ENCODE results near the gene BSCL2. TPM values are rescaled to one million over a fixed set of nuclear protein-coding genes. Genes with fewer than 3 reads are reported as not detected.

The BSCL2 gene
- total and polyA plus RNA-seq, 2 of the 13 experiments (the other 11 are each of a cell fraction or from before 2014, with no cell fraction given): 19.5 to 21.1 TPM

DNA sequence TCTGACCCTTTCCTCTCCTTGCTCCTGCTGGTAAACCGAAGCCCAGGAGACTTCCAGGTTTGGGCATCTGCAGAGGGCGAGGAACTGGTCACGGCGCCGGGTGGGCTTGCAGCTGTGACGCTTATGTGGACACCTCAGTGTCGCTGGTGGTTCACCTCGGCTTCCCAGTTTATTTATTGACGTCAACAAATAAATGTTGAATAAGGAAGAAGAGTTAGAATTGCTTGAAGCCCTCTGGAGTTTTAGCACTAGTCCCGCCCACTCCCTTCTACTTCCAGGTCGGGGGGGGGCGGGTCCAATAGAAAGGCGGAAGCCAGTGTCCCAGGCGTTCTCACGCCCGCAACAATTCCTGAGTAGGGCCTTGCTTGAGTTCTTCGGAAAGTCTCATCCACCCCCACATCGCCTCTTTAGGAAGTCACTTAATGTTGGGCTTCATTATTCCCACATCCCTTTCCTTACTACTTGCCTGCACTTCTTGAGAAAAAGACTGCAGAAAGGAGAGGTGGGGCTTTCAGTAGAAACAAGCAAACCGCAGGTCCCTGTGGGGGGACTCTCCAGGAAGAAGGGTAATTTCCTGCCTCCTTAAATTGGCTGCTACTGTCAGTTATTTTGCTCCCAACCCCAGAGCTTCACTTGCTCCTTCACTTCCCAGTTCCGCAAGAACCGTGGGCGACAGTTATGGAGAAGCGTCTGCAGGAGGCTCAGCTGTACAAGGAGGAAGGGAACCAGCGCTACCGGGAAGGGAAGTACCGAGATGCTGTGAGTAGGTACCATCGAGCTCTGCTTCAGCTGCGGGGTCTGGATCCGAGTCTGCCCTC lies 21.2 kb upstream of the BSCL2 start, which contains the start of gene TTC9C:
TTC9C (plus strand) TSS at position 316 of the 818 bp plus-strand sequence; CDS start at position 679, 363 bp downstream.
- peak within 1 kb of the TSS; percentile 95 for H3K9ac ChIP-seq (ENCODE audit: insufficient read depth, low read depth, low read length)
- under 1% methylated on average over 26 of the region's 29 CpGs for WGBS (ENCODE audit: low lambda C conversion rate)
- in situ Hi-C loops (cut with HindIII; ENCODE audit: extremely low pct_ligation_motif_present, low pct_unique_long_range_greater_than_20kb): no loop called here
- TF ChIP-seq, protein P1, sequence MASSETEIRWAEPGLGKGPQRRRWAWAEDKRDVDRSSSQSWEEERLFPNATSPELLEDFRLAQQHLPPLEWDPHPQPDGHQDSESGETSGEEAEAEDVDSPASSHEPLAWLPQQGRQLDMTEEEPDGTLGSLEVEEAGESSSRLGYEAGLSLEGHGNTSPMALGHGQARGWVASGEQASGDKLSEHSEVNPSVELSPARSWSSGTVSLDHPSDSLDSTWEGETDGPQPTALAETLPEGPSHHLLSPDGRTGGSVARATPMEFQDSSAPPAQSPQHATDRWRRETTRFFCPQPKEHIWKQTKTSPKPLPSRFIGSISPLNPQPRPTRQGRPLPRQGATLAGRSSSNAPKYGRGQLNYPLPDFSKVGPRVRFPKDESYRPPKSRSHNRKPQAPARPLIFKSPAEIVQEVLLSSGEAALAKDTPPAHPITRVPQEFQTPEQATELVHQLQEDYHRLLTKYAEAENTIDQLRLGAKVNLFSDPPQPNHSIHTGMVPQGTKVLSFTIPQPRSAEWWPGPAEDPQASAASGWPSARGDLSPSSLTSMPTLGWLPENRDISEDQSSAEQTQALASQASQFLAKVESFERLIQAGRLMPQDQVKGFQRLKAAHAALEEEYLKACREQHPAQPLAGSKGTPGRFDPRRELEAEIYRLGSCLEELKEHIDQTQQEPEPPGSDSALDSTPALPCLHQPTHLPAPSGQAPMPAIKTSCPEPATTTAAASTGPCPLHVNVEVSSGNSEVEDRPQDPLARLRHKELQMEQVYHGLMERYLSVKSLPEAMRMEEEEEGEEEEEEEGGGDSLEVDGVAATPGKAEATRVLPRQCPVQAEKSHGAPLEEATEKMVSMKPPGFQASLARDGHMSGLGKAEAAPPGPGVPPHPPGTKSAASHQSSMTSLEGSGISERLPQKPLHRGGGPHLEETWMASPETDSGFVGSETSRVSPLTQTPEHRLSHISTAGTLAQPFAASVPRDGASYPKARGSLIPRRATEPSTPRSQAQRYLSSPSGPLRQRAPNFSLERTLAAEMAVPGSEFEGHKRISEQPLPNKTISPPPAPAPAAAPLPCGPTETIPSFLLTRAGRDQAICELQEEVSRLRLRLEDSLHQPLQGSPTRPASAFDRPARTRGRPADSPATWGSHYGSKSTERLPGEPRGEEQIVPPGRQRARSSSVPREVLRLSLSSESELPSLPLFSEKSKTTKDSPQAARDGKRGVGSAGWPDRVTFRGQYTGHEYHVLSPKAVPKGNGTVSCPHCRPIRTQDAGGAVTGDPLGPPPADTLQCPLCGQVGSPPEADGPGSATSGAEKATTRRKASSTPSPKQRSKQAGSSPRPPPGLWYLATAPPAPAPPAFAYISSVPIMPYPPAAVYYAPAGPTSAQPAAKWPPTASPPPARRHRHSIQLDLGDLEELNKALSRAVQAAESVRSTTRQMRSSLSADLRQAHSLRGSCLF (CRISPR knock-in tag; IDR thresholded peaks at IDR 0.05; ENCODE audit: borderline replicate concordance): no peak
- TF ChIP-seq ZNF333 (CRISPR knock-in tag; IDR thresholded peaks at IDR 0.05; ENCODE audit: borderline replicate concordance) (no peak), ZNF569 (CRISPR knock-in tag; IDR thresholded peaks at IDR 0.05; ENCODE audit: borderline replicate concordance) (0 out of 2 replicates have a peak, but pooled peaks have one; percentile 17), ZFP90 (CRISPR knock-in tag; IDR thresholded peaks at IDR 0.05; ENCODE audit: borderline replicate concordance) (0 out of 2 replicates have a peak, but pooled peaks have one; percentile 27), MED1 (CRISPR knock-in tag; IDR thresholded peaks at IDR 0.05) (0 out of 2 replicates have a peak, but pooled peaks have one; percentile 11)
- TF ChIP-seq, protein P2, sequence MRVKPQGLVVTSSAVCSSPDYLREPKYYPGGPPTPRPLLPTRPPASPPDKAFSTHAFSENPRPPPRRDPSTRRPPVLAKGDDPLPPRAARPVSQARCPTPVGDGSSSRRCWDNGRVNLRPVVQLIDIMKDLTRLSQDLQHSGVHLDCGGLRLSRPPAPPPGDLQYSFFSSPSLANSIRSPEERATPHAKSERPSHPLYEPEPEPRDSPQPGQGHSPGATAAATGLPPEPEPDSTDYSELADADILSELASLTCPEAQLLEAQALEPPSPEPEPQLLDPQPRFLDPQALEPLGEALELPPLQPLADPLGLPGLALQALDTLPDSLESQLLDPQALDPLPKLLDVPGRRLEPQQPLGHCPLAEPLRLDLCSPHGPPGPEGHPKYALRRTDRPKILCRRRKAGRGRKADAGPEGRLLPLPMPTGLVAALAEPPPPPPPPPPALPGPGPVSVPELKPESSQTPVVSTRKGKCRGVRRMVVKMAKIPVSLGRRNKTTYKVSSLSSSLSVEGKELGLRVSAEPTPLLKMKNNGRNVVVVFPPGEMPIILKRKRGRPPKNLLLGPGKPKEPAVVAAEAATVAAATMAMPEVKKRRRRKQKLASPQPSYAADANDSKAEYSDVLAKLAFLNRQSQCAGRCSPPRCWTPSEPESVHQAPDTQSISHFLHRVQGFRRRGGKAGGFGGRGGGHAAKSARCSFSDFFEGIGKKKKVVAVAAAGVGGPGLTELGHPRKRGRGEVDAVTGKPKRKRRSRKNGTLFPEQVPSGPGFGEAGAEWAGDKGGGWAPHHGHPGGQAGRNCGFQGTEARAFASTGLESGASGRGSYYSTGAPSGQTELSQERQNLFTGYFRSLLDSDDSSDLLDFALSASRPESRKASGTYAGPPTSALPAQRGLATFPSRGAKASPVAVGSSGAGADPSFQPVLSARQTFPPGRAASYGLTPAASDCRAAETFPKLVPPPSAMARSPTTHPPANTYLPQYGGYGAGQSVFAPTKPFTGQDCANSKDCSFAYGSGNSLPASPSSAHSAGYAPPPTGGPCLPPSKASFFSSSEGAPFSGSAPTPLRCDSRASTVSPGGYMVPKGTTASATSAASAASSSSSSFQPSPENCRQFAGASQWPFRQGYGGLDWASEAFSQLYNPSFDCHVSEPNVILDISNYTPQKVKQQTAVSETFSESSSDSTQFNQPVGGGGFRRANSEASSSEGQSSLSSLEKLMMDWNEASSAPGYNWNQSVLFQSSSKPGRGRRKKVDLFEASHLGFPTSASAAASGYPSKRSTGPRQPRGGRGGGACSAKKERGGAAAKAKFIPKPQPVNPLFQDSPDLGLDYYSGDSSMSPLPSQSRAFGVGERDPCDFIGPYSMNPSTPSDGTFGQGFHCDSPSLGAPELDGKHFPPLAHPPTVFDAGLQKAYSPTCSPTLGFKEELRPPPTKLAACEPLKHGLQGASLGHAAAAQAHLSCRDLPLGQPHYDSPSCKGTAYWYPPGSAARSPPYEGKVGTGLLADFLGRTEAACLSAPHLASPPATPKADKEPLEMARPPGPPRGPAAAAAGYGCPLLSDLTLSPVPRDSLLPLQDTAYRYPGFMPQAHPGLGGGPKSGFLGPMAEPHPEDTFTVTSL (CRISPR knock-in tag; IDR thresholded peaks at IDR 0.05; ENCODE audit: borderline replicate concordance): 0 out of 2 replicates have a peak, but pooled peaks have one; percentile 55
- TF ChIP-seq, protein P3, sequence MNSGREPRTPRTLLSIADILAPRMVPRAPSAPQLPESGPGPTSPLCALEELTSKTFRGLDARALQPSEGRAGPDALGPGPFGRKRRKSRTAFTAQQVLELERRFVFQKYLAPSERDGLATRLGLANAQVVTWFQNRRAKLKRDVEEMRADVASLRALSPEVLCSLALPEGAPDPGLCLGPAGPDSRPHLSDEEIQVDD (CRISPR knock-in tag; IDR thresholded peaks at IDR 0.05; ENCODE audit: borderline replicate concordance): no peak
- TF ChIP-seq, protein P4, sequence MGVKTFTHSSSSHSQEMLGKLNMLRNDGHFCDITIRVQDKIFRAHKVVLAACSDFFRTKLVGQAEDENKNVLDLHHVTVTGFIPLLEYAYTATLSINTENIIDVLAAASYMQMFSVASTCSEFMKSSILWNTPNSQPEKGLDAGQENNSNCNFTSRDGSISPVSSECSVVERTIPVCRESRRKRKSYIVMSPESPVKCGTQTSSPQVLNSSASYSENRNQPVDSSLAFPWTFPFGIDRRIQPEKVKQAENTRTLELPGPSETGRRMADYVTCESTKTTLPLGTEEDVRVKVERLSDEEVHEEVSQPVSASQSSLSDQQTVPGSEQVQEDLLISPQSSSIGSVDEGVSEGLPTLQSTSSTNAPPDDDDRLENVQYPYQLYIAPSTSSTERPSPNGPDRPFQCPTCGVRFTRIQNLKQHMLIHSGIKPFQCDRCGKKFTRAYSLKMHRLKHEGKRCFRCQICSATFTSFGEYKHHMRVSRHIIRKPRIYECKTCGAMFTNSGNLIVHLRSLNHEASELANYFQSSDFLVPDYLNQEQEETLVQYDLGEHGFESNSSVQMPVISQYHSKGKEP (CRISPR knock-in tag; IDR thresholded peaks at IDR 0.05): no peak

More for the DNA sequence above, 21.2 kb upstream of the BSCL2 start, which contains the start of gene TTC9C:
- no peak for FAIRE-seq
- peaks cover 0 to 3% of the 10 kb centered on the region in 2 experiments; a peak in 1 of 5 replicates for H3K27me3 ChIP-seq (ENCODE audit: control insufficient read depth in 1 of 2, insufficient read depth in 2 of 2, low read length in 2 of 2)
- peaks cover 58% of the 10 kb centered on the region for H3K79me2 ChIP-seq (ENCODE audit: insufficient read depth, low read length)
- intact Hi-C loops (cut with micrococcal nuclease; ENCODE audit: unreplicated experiment): loop anchor here (1.0 to 5.0 kb wide), 3 partner anchors 41 to 114 kb away; partner anchors contain the start of gene TMEM179B
- peak within 1 kb of the TSS; percentile 91 for H3K4me2 ChIP-seq (ENCODE audit: low read depth, low read length)
- ATAC-seq: peak; percentile 74
- H4K20me1 ChIP-seq (ENCODE audit: insufficient read depth, low read length): peaks cover 30% of the 10 kb centered on the region
- peaks cover 34% of the 10 kb centered on the region for H3K4me1 ChIP-seq (ENCODE audit: insufficient read depth, low read length)
- BruUV-seq (replicated peaks): TSS peak; percentile 81
- peak within 1 kb of the TSS; percentile 76 for H2AFZ ChIP-seq (ENCODE audit: low read length)
- CTCF ChIA-PET (ENCODE audit: low intra/inter-chr PET ratio, low total read pairs): interaction anchor here (0.5 kb wide), 1 partner anchor 106 kb away, joined by 4 read pairs; no protein-coding TSS in a partner anchor
- H3K9me3 ChIP-seq (ENCODE audit: low read length): no peaks in the 10 kb centered on the region
- POLR2A ChIA-PET: interaction anchor here (0.9 to 5.7 kb wide), 32 partner anchors 19 to 185 kb away, joined by 3 to 129 read pairs (median 10); partner anchors contain the start of genes AHNAK, B3GAT3, BSCL2 and C11orf98
- H3K4me3 ChIP-seq (replicated peaks in 1 of 3; ENCODE audit: insufficient read depth in 1 of 3, low read depth in 2 of 3, low read length in 3 of 3): peak within 1 kb of the TSS; percentile 91 to 100 (median 94)
- peak; percentile 80 for DNase-seq (ENCODE audit: low spot score)
- peaks cover 1 to 18% of the 10 kb centered on the region in 2 experiments; a peak in 4 of 5 replicates for H3K36me3 ChIP-seq (replicated peaks in 1 of 2; ENCODE audit: control insufficient read depth in 1 of 2, insufficient read depth in 2 of 2, low read length in 2 of 2)
- peak within 1 kb of the TSS; percentile 99 for H3K27ac ChIP-seq (ENCODE audit: extremely low read length, insufficient read depth, low read length)

All from HepG2 (cell line).